ENCODE results near the gene BTBD9.

GRCh38 chr6:38573801-38574395, 65.8 kb downstream of the BTBD9 start:
- TF ChIP-seq POLR2A (IDR thresholded peaks at IDR 0.05) (no peak), CTCF (IDR thresholded peaks at IDR 0.05) (no peak)
